CD4-positive, alpha-beta T cell treated with Interferon gamma for 1 hour (primary cell): ENCODE measurements around the gene TBC1D1.

Source experiments
- DNase-seq: peaks from one replicate; pipeline ENCODE4 v3.0.0-alpha.2; 2020

The TBC1D1 gene

DNA sequence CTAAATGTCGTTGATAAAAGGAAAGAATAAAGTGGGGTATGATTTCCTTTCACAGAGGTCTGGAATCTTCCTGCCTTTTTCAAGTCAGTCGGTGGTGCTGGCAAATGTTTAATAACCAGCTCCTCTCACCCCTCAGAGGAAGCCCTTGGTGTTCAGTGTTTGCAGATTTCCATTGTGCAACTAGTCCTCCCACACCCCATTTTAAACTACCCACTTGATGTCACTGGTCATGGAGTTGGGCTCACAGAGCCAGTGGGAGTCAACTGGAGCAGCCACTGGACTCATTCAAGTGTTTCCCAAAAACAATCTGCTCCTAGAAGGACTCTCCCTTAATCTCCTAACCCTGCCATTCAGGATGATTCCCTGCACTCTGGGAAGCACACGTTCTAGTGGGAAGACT, 218.5 kb downstream of the TBC1D1 start:
- DNase-seq, result no peak

DNA sequence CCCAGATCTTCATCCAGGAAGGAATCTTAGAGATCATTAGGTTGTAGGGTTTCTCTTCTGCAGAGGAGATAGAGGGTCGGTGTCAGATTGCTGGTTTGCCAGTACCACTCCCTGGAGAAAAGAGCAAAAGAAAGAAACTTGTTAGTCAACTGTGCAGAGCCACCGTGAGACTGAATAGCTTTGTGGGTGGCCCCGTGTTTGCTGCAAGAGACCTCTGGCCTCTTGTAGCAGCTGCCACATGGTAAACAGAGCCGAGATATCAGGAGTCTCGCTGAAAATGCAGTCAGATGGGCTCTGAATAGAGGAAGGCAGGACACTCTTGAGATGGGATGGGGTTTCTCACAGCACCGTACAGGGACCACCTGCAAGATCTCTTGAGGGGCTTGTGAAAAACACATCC, 219.0 kb downstream of the TBC1D1 start:
- no peak for DNase-seq

DNA sequence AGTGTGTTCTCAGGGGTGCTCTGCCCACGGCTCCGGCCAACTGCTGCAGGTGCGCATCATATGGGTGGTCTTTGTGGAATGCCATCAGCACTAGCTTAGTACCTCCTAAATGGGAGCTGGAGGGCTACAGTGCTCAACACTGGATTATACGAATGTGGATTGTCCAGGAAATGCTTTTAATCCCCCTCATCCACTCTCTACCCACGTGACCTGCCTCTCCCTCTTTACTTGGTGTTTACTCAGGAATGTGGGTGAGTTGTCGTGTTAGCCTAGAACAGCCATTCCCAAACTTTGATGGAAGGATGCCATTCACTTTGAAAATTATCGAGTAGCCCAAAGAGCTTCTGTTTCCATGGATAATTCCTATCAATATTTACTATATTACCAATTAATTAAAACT, 220.1 kb downstream of the TBC1D1 start:
- DNase-seq, result no peak

DNA sequence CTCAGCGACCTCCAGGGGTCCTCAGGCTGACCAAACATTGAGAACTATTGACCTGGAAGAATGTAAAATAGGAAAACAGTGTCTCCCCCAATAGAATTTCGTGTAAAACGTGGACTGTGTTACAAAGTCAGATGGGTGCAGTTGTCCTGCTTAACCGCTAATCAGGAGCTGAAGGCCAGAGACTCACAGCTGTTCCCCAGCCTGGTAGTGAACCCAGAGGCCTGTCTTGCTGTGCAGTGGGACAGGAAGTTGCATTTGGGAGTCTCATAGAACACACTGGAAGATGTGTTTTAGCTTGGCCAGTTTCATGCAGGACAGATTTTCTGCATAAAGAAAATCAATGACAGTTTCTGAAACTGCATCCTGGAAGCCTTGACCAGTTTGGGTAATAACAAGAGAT, 220.8 kb downstream of the TBC1D1 start:
- no peak for DNase-seq

DNA sequence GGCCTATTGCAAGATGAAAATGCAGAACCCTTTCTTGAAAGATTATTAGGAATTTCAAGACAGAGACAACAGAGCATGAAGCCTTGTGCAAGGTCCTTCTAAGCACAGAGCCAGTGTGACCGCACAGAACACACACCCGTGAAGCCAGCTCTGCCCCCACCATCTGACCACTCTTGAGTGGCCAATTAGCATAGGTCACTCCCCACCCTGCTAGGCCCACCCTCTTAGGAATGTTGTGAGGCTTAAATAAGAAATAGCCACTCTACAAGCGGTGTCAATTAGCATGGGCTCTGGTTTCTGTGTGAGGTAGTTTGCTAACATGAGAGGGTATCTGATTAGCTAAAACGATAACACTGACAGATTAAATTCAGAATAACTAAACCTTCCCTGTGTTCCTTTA, 222.2 kb downstream of the TBC1D1 start:
- no peak for DNase-seq

DNA sequence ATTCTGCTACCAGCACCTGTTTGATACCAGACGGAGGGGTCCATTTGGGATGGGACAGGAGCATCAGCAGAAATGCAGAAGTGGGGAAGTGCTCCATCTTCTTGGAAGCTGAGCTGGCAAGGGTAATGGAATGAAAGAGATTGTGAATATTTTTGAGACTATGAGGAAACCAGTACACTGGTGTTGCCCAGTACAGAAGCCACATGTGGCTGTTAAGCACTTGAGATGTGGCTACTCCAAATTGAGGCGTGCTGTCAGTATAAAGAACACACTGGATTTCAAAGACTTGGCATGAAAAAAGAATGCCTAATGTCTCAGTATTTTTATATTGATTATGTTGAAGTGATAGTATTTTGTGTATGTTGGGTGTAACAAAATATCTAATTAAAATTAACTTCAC, 222.7 kb downstream of the TBC1D1 start:
- DNase-seq, result no peak

DNA sequence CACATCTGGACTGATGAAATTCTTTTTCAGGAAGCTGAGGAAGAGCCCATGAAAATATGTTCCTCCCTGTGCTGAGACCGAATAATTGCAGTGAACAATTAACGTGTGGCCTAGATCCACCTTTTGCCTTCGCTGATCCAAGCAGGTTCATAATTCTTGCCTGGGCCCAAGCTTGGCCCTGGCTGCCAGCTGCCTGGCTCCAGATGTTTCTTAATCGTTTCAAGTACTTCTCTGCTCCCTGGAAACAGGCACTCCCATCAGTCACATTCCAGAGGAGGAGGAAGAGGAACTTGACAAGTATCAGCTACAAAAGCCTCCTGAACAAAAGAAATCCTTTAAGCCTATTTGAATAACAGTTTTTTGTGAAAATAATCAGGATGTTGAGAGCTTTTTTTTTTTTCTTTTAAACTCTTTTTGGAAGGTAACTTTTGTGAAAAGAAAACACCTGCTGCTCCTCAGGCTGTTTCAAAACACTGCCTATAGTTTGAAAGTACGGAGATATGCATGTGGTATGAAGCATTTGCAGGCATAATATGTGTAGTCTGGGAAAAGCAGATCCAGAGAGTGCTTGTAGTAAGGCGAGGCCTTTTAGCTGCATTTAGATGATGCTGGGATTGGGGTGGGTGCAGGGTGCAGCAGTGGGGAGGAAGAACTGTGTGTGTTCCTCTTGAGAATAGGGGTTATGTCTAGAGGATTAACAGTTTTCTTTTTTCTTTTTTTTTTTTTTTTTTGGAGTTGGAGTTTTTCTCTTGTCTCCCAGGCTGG, 223.7 kb downstream of the TBC1D1 start:
- no peak for DNase-seq

DNA sequence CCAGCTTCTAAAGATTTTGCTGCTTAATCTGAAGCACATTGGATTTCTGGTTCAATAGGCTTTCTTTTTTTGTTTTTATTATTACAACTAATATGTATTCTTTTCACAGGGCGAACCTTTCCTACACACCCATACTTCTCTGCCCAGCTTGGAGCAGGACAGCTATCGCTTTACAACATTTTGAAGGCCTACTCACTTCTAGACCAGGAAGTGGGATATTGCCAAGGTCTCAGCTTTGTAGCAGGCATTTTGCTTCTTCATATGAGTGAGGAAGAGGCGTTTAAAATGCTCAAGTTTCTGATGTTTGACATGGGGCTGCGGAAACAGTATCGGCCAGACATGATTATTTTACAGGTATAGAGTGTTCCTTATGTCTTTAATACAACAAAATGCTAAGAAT, 224.7 kb downstream of the TBC1D1 start:
- DNase-seq, result no peak

DNA sequence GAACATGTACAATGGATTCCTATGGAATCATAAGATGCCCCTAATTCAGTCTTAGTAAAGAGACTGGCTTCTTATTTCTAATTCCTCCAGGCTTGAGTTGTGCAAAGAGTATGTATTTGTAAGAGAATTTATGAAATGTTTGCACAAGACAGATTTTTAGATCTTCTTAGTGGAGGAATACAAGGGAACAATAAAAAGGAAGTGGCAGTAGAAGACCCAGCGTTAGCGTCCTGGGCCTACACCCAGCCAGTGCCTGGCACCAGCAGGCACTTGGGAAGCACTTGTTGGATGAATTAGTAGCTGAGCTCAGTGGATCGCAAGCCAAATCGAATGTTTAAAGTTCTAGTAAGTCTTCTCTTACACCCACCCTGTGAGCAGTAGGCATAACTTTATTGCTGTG, 226.7 kb downstream of the TBC1D1 start:
- no peak for DNase-seq

DNA sequence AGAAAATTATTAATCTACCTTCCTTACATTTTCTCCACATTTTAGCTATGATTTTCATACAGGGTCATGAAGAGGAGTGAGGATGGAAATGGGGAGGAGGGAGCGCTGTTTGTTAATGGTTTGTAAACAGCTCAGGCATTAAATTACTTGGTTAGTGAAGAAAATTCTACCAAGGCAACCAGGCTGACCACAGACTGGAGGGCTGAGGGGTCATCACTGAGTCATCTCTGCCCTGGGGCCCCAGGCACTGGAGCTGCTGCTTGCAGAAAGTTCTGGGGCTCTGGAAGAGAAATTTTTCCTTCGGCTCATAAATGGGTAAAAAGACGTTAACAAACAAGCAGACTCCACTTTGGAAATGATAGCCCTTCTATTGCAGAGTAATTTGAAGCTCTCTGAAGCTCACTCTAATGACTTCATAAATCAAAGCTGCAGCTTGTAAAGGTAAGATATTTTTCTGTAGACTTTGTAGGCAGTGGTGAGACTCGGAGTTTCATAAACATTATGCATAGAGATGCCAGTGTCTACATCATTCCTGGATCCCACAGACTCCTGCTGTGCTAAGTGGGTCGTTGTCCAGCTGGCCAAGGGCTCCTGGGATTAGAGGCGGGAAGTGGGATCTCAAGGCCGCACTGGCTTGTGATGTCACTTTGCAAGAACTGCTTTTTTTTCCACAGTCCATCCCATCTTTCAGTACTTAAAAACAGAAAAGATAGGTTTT, 228.9 kb downstream of the TBC1D1 start:
- no peak for DNase-seq

DNA sequence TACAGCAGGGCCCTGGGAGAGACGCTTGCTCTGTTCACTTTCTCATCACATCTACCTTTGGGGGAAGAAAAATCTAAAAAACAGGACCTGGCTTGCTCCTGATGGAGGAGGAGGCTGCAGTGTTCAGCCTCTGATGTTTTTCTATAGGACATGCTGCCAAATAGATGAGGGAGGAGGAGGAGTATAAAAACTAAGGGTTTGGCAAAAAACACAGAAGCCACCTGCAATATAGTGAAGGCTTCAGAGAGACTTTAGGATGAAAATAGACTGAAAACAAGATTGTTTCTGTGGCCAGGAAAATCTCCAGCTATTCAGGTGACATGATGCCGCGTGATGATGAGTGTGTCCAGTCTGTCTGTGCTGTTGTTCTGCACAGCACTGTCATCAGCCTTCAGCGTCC, 229.9 kb downstream of the TBC1D1 start:
- no peak for DNase-seq

DNA sequence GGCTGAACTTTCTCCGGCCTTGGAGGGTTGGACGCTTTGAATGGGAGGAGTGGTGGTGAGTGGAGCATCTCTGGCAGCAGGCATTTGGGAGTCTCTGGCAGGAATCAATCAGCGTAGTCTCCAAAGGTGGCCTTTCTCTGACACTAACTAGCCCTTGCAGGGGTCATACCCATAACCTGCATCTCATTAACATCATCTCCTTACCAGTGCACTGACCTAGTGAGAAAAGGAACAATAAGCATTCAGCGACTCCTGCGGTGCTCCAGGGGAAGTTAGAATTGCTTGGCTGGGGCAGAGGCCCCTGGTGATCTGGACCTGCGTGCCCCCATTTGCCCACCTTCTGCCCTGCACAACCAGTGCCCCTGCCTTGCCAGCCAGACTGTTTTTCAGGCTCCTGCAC, 231.2 kb downstream of the TBC1D1 start:
- DNase-seq, result no peak

DNA sequence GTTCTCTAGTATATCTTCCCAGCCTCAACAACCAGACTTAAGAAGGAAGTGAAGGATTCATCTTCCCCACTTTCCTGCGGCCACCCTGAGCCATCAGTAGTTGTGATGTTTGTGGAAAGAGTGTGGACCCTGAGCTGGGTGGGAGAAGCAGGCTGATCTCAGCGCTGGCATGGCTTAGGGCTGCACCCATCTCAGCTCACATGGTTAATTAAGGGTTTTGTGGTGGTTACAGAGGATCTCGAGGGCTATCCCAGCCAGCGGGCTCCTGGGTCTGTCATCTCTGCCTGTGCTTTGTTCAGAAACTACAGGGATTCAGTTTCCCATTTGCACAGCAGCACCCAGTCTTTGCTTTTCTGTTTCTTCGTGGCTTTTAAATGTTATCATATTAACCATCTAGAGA, 232.7 kb downstream of the TBC1D1 start:
- DNase-seq, result no peak

DNA sequence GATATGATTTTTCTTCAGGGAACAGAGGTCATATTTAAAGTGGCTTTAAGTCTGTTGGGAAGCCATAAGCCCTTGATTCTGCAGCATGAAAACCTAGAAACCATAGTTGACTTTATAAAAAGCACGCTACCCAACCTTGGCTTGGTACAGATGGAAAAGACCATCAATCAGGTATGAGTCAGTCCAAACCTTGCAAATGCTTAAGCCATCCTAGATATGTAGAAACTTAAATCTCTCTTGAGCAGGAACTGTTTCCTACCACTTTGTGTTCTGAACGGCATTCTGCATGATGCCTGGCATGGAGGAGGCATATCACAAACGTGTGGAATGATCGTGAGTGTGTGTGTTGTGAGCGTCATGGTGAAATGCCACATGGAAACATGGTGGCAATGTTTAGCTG, 234.1 kb downstream of the TBC1D1 start:
- DNase-seq, result no peak

DNA sequence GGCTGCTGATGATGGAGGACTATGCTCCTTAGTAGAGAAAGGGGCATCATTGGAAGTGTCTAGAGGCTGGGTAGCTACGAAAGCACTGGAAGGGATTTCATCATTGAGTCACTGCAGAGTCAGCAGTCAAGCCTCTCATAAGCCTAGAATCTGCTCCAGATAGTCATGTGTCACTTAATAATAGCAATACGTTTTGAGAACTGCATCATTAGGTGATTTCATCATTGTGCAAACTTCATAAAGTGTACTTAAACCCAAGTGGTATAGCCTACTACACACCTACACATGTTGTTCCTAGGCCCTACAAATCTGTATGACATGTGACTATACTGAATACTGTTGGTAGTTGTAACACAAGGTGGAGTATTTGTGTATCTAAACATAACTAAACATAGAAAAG, 234.9 kb downstream of the TBC1D1 start:
- no peak for DNase-seq

DNA sequence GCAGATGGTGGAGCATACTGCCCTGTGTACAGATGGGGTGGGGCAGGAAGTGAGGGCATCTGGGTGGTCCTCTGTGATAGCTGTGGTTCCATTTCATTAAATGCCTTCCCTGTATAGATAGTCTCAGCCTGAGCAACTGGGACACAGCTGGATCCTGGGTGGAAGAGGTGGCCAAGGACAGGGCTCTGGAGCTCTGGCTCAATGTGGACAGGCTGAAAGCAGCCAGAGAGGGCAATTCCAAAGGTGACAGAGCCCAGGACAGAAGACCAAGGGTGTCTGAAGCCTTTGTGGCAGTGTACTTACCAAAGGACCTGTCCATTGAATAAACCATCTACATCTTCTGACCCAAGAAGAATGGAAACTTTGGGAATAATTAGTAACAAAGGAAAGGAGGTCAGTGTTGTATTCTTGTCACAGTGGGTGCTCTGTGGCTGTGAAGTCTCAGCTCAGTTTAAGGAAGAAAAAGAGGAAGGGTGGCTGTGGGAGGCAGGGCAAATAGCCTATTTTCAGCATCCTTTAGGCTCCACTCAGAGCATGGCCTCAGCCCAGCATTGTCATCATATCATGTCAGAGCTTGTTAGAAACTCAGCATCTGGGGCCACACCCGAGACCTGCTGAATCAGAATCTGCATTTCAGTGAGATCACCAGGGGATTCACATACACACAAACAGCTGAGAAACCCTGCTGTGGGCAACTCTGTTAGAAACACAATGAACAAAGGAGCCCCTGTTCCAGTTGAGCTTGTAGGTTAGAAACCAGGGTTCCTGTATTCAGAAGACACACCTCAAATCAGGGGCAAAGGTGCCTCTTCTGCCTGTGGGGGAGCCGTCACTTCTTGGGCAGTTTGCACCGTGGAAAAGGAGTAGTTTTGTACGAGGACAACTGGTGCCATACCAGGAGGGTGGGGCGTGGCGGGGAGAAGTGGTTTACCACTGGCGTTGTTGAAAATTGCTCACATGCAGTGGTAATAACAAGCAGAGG, 237.9 kb downstream of the TBC1D1 start:
- peak; percentile 55 for DNase-seq

DNA sequence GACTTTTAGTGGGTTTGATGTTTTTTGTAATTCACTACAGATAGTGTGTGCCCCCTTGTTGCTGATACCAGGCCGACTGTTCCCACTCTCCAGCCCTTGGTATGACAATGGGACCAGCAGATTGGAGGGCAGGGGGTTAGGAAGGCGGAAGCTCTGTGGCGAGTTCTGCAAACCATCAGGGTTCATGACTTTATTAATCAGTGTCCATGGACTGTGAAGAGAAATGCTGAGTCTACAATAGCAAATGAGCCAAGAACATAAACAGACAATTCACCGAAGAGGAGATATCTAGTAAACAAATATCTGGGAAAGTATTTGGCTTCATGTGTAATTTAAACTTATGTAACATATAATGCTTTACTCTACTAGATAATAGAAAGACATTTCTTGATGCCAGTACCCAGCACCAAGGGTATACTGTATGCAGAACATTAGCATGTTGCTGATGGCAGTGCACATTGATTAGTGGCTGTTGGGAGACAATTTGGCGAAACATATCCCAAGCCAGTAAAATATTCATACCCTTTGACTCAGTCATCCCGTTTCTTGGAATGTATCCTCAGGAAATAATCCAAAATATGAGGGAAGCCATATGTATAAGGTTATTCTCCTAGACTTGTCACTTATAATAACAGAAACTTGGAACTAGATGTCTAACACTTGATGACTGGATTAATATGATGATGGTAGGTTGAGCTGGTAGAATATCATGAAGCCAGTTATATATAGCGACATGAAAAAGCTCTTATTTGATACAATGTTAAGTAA, 238.8 kb downstream of the TBC1D1 start:
- DNase-seq, result no peak

DNA sequence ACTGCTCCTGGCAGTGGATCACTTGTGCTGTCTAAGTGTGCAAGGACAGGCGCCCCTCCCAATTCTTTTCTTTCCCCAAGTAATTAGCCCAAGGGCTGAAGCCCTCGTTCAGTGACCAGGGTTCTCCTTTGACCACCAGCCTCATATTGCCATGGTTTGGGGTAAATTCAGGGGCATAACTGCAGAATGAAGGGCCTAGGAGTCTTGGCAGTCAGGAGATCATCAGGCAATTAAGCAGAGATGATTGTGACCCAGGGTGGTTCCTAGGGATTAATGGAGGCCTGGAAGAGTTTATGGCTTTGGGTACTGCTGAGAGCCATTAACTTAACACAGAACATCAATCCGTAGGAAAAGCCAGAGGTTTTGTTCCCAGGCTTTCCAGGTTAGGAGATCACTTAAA, 240.0 kb downstream of the TBC1D1 start:
- DNase-seq, result no peak

DNA sequence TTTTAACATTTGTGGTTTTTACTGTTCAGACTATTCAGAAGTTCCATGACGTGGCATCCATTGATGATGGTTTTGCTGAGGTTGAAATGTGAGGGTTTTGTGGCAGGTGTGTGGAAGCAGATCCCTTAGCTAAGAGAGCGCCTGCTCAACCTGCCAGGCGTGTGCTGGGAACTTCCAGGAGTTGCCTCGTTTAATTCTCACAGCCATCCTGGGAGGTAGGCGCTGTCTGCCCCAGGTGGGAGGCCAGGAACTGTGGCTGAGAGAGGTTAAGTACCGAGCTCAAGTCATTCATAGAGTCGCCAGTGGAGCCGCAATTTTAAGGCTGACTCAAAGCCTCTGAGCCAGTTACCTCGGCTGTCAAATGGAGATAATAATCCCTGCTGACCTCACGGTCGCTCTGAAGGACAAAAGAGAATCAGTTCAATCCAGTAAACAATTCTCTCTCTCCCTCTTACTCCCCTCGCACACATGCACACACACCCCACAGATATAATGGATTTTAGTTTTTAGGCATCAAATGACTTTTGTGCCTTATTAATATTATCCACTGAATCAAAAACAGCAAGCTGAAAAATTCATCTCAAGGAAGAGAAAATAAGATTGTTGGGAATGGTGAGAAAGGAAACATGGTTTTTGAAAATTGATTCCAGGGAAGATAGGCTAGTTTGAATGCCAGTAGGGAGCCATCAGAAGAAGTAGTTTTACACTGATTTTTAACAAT, 240.6 kb downstream of the TBC1D1 start:
- peak; percentile 47 for DNase-seq

DNA sequence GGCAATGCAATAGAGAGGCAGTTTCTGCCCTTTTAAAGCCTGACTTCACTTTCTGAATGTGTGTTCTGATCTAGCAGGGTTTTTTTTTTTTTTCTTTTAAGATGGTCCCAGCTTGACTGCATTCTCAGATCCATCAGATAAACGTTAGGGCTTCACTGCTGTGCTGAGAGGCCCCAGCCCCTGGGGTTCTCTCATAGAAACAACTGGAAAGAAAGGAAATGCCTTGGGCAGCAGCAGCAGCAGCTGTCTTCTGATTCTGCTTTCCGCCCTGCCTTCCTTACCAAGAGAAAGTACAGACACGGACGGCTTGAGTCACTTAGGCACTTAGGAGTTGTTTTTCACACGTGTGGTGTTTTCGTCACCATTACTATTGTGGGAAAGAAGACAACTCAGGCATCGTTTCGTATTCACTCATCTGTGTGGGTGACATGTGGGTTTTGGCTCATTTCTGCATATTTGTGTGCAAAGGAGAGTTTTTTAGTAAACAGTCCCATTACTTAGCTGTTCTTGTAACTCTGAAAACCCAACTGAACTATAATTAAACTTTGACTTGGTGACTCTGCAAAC, 241.3 kb downstream of the TBC1D1 start:
- DNase-seq, result peak; percentile 52

DNA sequence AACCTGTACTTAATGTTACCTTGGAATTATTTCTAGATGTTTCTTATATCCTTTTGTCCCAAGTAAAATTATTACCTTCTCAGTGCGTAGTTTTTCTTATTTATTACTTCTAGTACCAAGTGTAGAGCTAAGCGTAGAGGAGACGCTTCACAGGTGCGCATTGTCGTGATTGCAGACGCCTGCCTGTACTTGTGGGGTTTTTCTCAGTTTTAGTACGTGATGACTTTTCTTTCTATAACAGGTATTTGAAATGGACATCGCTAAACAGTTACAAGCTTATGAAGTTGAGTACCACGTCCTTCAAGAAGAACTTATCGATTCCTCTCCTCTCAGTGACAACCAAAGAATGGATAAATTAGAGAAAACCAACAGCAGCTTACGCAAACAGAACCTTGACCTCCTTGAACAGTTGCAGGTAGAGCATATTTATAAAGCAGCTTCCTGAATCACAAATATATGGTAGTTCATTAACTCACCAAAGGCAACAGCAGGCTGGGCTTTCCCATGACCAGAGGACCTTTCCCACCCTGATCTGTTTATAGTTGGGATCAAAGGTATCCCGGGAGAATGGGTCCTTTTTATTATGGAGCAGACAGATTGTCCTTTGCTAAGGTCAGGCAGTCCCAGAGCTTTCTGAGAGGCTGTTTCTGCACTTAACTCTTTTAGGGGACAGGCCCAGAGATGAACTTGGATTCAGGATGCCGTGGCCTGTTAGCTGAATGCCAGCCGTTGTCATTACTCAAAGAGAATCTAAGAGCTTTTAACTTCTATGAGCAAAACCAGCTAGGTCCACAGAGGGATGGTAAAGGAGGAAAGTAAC, 242.2 kb downstream of the TBC1D1 start:
- DNase-seq, result no peak
